Mucosa of stomach (tissue), 1 donor: Measurements from ENCODE around the gene LSM3.
A peak's percentile ranks its signal among the peaks of the same experiment; 100 is the strongest.

Experiments
- H3K27me3 ChIP-seq: one replicate; pipeline ENCODE4 v1.7.0; 2013; ENCODE audit warnings: mild to moderate bottlenecking, low read length; ENCODE audit not compliant: control insufficient read depth, insufficient read depth
- H3K36me3 ChIP-seq: one replicate; pipeline ENCODE4 v1.7.0; 2013; ENCODE audit warnings: low read length; ENCODE audit not compliant: control insufficient read depth, insufficient read depth
- H3K4me1 ChIP-seq: one replicate; pipeline ENCODE4 v1.7.0; 2013; ENCODE audit warnings: mild to moderate bottlenecking, low read length; ENCODE audit not compliant: control insufficient read depth, insufficient read depth
- H3K4me3 ChIP-seq: one replicate; pipeline ENCODE4 v1.7.0; 2013; ENCODE audit warnings: low read length
- H3K9ac ChIP-seq: one replicate; pipeline ENCODE4 v1.7.0; 2013; ENCODE audit warnings: mild to moderate bottlenecking, low read length, moderate library complexity
- H3K9me3 ChIP-seq: one replicate; pipeline ENCODE4 v1.7.0; 2013; ENCODE audit warnings: mild to moderate bottlenecking, low read length, moderate library complexity; ENCODE audit not compliant: control insufficient read depth
- donor health status: Pancreatic carcinoma.

Gene LSM3

GRCh38 chr3:14169871-14170270 lies 8.7 kb upstream of the LSM3 start:
- no peaks in the 10 kb centered on the region for H3K4me1 ChIP-seq
- peaks cover 8% of the 10 kb centered on the region for H3K36me3 ChIP-seq
- no peak overlapping the region for H3K9ac ChIP-seq
- no peak overlapping the region for H3K4me3 ChIP-seq
- no peaks in the 10 kb centered on the region for H3K27me3 ChIP-seq
- H3K9me3 ChIP-seq = no peaks in the 10 kb centered on the region

GRCh38 chr3:14170531-14171159 lies 8.0 kb upstream of the LSM3 start:
- Histone ChIP-seq H3K27me3 (no peaks in the 10 kb centered on the region), H3K4me3 (no peak overlapping the region), H3K9ac (no peak overlapping the region), H3K36me3 (peaks cover 5% of the 10 kb centered on the region), H3K4me1 (no peaks in the 10 kb centered on the region), H3K9me3 (no peaks in the 10 kb centered on the region)

- Histone ChIP-seq H3K9me3 (no peaks in the 10 kb centered on the region), H3K4me3 (no peak overlapping the region), H3K36me3 (no peaks in the 10 kb centered on the region), H3K4me1 (peaks cover 5% of the 10 kb centered on the region), H3K27me3 (no peaks in the 10 kb centered on the region), H3K9ac (no peak overlapping the region)
Observed at GRCh38 chr3:14172496-14172895, 6.1 kb upstream of the LSM3 start.

GRCh38 chr3:14174483-14174882 lies 4.1 kb upstream of the LSM3 start:
- Histone ChIP-seq H3K4me3 (no peak overlapping the region), H3K9me3 (no peaks in the 10 kb centered on the region), H3K9ac (no peak overlapping the region), H3K4me1 (peaks cover 12% of the 10 kb centered on the region), H3K36me3 (no peaks in the 10 kb centered on the region), H3K27me3 (no peaks in the 10 kb centered on the region)

GRCh38 chr3:14175383-14176037 lies 3.1 kb upstream of the LSM3 start:
- Histone ChIP-seq H3K27me3 (no peaks in the 10 kb centered on the region), H3K9ac (no peak overlapping the region), H3K4me1 (peaks cover 14% of the 10 kb centered on the region), H3K36me3 (no peaks in the 10 kb centered on the region), H3K4me3 (no peak overlapping the region), H3K9me3 (no peaks in the 10 kb centered on the region)

GRCh38 chr3:14177580-14178246 lies 904 bp upstream of the LSM3 start:
- peaks cover 14% of the 10 kb centered on the region for H3K4me1 ChIP-seq

GRCh38 chr3:14179114-14179465 lies 473 bp downstream of the LSM3 start:
- peaks cover 14% of the 10 kb centered on the region for H3K4me1 ChIP-seq
- no peaks in the 10 kb centered on the region for H3K9me3 ChIP-seq
- H3K9ac ChIP-seq = peak overlapping the region; percentile 88
- no peaks in the 10 kb centered on the region for H3K36me3 ChIP-seq
- H3K27me3 ChIP-seq = no peaks in the 10 kb centered on the region
- peak overlapping the region; percentile 93 for H3K4me3 ChIP-seq

More at GRCh38 chr3:14177580-14178246, 904 bp upstream of the LSM3 start:
- Histone ChIP-seq H3K9ac (peak overlapping the region; percentile 88), H3K36me3 (no peaks in the 10 kb centered on the region), H3K27me3 (no peaks in the 10 kb centered on the region), H3K9me3 (no peaks in the 10 kb centered on the region), H3K4me3 (peak overlapping the region; percentile 93)

GRCh38 chr3:14179795-14180194 lies 1.2 kb downstream of the LSM3 start:
- Histone ChIP-seq H3K9ac (peak overlapping the region; percentile 88), H3K27me3 (no peaks in the 10 kb centered on the region), H3K4me1 (peaks cover 14% of the 10 kb centered on the region), H3K4me3 (no peak overlapping the region), H3K36me3 (no peaks in the 10 kb centered on the region), H3K9me3 (no peaks in the 10 kb centered on the region)

- Histone ChIP-seq H3K27me3 (no peaks in the 10 kb centered on the region), H3K9ac (no peak overlapping the region), H3K4me1 (peaks cover 14% of the 10 kb centered on the region), H3K36me3 (no peaks in the 10 kb centered on the region), H3K4me3 (no peak overlapping the region), H3K9me3 (no peaks in the 10 kb centered on the region)
Observed at GRCh38 chr3:14181253-14181652, 2.6 kb downstream of the LSM3 start.

GRCh38 chr3:14183015-14183577 lies 4.5 kb downstream of the LSM3 start:
- Histone ChIP-seq H3K36me3 (peaks cover 5% of the 10 kb centered on the region), H3K27me3 (no peaks in the 10 kb centered on the region), H3K4me3 (no peak overlapping the region)

GRCh38 chr3:14186854-14187458 lies 8.3 kb downstream of the LSM3 start:
- H3K36me3 ChIP-seq = peaks cover 5% of the 10 kb centered on the region
- no peak overlapping the region for H3K9ac ChIP-seq
- no peaks in the 10 kb centered on the region for H3K4me1 ChIP-seq
- no peaks in the 10 kb centered on the region for H3K27me3 ChIP-seq
- no peaks in the 10 kb centered on the region for H3K9me3 ChIP-seq
- H3K4me3 ChIP-seq = no peak overlapping the region

More at GRCh38 chr3:14183015-14183577, 4.5 kb downstream of the LSM3 start:
- no peaks in the 10 kb centered on the region for H3K9me3 ChIP-seq
- peaks cover 6% of the 10 kb centered on the region for H3K4me1 ChIP-seq
- no peak overlapping the region for H3K9ac ChIP-seq
